Chondrocyte (in vitro differentiated cells): ENCODE data around the gene A2M. TPM values are rescaled to one million over a fixed set of nuclear protein-coding genes. Genes with fewer than 3 reads are reported as not detected.

ENCODE experiments used
- DNase-seq: peaks from one replicate; pipeline ENCODE4 v3.0.0; 2021; ENCODE audit warnings: mixed read lengths, low spot score
- H3K27ac Mint-ChIP-seq: one replicate; pipeline ENCODE4 v1.8.0; 2021; ENCODE audit warnings: mild to moderate bottlenecking, moderate library complexity, mixed read lengths; ENCODE audit not compliant: unreplicated experiment
- H3K27me3 Mint-ChIP-seq: 2 replicates; pipeline ENCODE4 v1.8.0; 2021; ENCODE audit warnings: low read depth, mixed read lengths
- H3K36me3 Mint-ChIP-seq: 2 replicates; pipeline ENCODE4 v1.8.0; 2021; ENCODE audit warnings: low read depth, mixed read lengths
- H3K4me1 Mint-ChIP-seq: 2 replicates; pipeline ENCODE4 v1.8.0; 2021; ENCODE audit warnings: low read depth, mild to moderate bottlenecking, mixed read lengths
- H3K4me3 Mint-ChIP-seq: one replicate; pipeline ENCODE4 v1.8.0; 2021; ENCODE audit warnings: mild to moderate bottlenecking, moderate library complexity, mixed read lengths; ENCODE audit not compliant: unreplicated experiment
- H3K9me3 Mint-ChIP-seq: 2 replicates; pipeline ENCODE4 v1.8.0; 2021; ENCODE audit warnings: low read depth, mixed read lengths
- total RNA-seq: library from RNA; stranded (reverse); gene quantifications from 3 replicates; pipeline ENCODE4 v1.2.1, GENCODE V29; 2021
- TF ChIP-seq, protein P1 (sequence below): fragments of 200-600 bp; sonication (generic); IDR thresholded peaks from 2 replicates; pipeline ENCODE4 v1.5.0; 2021; ENCODE audit warnings: antibody characterized with exemption, mild to moderate bottlenecking, moderate library complexity

A2M gene
- total RNA-seq, 1 donor from 2014 or later: 40.8 TPM

DNA sequence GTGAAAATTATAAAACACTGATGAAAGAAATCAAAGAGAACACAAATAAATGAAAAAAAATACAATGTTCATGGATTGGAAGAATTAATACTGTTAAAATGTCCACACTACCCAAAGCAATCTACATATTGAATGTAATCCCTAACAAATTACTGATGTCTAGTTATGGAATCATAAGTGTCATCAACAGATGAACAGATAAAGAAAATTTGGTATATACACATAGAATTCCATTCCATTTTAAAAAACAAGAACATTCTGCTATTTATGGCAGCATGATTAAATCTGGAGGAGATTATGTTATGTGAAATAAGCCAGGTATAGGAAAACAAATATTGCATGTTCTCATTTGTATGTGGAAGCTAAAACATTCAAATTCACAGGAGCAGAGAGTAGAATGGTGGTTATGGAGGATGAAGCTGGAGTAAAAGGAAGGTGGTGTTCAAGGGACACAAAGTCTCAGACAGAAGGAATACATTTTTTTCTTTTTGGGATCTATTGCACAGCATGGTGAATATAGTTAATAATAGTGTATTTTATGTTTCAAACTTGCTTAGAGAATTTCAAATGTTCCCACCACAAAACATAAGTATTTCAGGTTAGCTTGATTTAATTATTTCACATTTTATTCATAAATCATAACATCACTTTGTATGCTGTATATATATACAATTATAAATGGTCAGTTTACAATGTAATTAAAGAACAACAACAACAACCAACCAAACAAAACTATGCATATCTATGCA lies 28.5 kb downstream of the A2M start:
- TF ChIP-seq, protein P1, sequence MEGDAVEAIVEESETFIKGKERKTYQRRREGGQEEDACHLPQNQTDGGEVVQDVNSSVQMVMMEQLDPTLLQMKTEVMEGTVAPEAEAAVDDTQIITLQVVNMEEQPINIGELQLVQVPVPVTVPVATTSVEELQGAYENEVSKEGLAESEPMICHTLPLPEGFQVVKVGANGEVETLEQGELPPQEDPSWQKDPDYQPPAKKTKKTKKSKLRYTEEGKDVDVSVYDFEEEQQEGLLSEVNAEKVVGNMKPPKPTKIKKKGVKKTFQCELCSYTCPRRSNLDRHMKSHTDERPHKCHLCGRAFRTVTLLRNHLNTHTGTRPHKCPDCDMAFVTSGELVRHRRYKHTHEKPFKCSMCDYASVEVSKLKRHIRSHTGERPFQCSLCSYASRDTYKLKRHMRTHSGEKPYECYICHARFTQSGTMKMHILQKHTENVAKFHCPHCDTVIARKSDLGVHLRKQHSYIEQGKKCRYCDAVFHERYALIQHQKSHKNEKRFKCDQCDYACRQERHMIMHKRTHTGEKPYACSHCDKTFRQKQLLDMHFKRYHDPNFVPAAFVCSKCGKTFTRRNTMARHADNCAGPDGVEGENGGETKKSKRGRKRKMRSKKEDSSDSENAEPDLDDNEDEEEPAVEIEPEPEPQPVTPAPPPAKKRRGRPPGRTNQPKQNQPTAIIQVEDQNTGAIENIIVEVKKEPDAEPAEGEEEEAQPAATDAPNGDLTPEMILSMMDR: no peak
- Mint-ChIP-seq H3K9me3 (peaks cover 25% of the 10 kb centered on the region), H3K36me3 (peaks cover 9% of the 10 kb centered on the region), H3K4me3 (no peak overlapping the region), H3K4me1 (no peaks in the 10 kb centered on the region), H3K27ac (no peak overlapping the region), H3K27me3 (no peaks in the 10 kb centered on the region)
- DNase-seq: no peak

DNA sequence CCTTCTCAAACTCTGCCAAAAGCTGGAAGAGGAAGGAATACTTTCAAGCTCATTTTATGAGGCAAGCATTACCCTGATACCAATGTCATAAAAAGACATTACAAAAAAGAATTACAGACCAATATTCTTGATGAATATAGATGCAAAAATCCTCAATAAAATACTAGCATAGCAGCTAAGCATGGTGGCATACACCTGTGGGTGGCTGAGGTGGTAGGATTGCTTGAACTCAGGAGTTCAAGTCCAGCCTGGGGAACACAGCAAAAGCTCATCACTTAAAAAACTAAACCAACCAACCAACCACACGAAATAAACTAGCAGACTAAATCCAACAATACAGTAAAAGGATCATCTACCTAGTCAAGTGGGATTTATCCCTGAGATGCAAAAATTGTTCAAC lies 29.6 kb downstream of the A2M start:
- Mint-ChIP-seq H3K4me1 (no peaks in the 10 kb centered on the region), H3K27ac (no peak overlapping the region), H3K27me3 (no peaks in the 10 kb centered on the region), H3K4me3 (no peak overlapping the region), H3K9me3 (peaks cover 31% of the 10 kb centered on the region), H3K36me3 (peaks cover 11% of the 10 kb centered on the region)
- DNase-seq: no peak
- TF ChIP-seq, protein P1: no peak

DNA sequence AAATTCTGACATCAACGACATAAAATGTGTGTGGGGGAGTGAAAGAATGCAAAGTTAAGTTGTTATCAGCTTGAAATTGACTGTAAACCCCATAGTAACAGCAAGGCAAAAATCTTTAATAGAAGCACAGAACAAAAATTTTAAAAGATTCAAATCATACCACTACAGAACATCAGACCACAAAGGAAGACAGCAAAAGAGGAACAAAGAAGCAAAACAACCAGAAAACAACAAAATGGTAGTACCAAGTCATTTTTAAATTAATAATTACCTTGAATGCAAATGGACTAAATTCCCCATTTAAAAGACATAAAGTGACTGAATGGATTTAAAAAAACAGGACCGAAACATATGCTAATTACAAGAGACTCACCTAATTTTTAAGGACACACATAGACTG lies 31.3 kb downstream of the A2M start:
- no peak overlapping the region for H3K27ac Mint-ChIP-seq
- no peak overlapping the region for H3K4me3 Mint-ChIP-seq
- TF ChIP-seq, protein P1: no peak
- H3K27me3 Mint-ChIP-seq: no peaks in the 10 kb centered on the region
- peaks cover 31% of the 10 kb centered on the region for H3K9me3 Mint-ChIP-seq
- H3K36me3 Mint-ChIP-seq: peaks cover 11% of the 10 kb centered on the region
- no peaks in the 10 kb centered on the region for H3K4me1 Mint-ChIP-seq
- no peak for DNase-seq

DNA sequence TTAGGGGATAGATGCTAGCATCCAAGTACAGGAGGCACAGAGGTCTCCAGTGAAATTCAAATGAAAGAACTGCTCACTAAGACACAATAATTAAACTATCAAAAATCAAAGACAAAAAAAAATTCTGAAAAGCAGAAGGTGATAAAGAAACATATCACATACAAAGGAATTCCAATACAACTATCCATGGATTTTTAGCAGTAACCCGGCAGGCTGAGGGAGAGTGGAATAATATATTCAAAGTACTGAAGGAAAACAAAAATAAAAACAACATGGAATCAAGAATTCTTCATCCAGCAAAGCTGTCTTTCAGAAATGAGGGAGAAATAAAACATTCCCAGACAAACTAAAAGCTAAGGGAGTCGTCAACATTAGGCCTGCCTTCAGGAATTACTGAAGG lies 31.9 kb downstream of the A2M start:
- H3K27me3 Mint-ChIP-seq: no peaks in the 10 kb centered on the region
- H3K36me3 Mint-ChIP-seq: peaks cover 11% of the 10 kb centered on the region
- H3K4me1 Mint-ChIP-seq: no peaks in the 10 kb centered on the region
- no peak overlapping the region for H3K27ac Mint-ChIP-seq
- H3K9me3 Mint-ChIP-seq: peaks cover 31% of the 10 kb centered on the region
- TF ChIP-seq, protein P1: no peak
- no peak for DNase-seq
- no peak overlapping the region for H3K4me3 Mint-ChIP-seq

DNA sequence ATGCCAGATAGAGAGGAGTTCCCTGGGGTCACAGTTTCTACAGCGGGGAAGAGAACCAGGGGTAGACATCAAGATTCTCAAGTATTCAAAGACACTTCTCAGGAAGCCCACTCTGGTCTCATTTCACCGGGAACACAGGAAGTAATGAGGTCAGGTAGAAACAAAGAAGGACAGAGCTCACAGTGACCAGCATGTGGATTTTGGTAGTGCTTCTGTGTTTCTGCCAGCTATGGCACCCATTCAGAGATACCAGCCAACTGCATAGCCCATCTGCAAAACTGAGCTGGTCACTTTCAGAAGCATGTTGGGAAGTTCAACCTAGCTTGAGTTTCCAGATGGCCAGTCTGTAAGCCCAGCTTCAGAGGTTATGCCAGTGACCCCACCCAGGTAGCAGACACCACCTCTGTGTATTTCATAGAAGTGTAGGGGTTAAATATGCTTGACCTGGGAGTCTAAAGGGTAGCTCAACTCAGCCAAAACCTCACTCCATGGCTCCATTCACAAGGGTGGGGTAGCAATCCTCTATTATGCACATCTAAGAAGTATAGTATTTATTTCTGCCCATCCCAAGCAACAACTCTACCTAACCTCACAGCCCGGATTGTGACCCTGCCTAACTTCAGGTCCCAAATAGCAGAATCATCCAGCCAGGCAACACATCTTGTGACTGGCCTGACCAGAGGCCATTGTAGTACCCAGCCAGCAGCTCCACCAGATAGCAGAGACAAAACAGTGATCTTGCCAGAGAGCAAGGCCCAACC lies 33.9 kb downstream of the A2M start:
- peaks cover 12% of the 10 kb centered on the region for H3K36me3 Mint-ChIP-seq
- TF ChIP-seq, protein P1: no peak
- peaks cover 31% of the 10 kb centered on the region for H3K9me3 Mint-ChIP-seq
- no peak for DNase-seq
- peaks cover 2% of the 10 kb centered on the region for H3K27me3 Mint-ChIP-seq
- no peak overlapping the region for H3K4me3 Mint-ChIP-seq
- H3K27ac Mint-ChIP-seq: no peak overlapping the region
- H3K4me1 Mint-ChIP-seq: no peaks in the 10 kb centered on the region
